Adrenal gland (tissue), 19 donors: ENCODE results near the gene CAMK2G. TPM values are rescaled to one million over a fixed set of nuclear protein-coding genes. Genes with fewer than 3 reads are reported as not detected.
A peak's percentile ranks its signal among the peaks of the same experiment; 100 is the strongest.

Experiments
- DNase-seq, 7 donors: peaks; one replicate each; pipeline ENCODE4 v3.0.0-alpha.2; 2019 to 2020
- H3K27ac ChIP-seq, 5 donors: fragments of 200-600 bp; sonication (generic) in 4 of 5; 1 replicate in 3 of 5; 2 replicates in 2 of 5; pipeline versions ENCODE4 v1.5.1 to v1.8.0; 2016 to 2020; ENCODE audit warnings: mild to moderate bottlenecking in 1 of 5
- H3K27me3 ChIP-seq: fragments of 200-600 bp; 2 replicates; pipeline ENCODE4 v1.8.0; 2021
- H3K36me3 ChIP-seq, 2 donors: fragments of 200-600 bp; replicated peaks in 1 of 2; 1 replicate in 1 of 2; 2 replicates in 1 of 2; pipeline versions ENCODE4 v1.5.1 to v1.8.0; 2018 to 2022
- H3K4me1 ChIP-seq, 2 donors: fragments of 200-600 bp; replicated peaks in 1 of 2; 1 replicate in 1 of 2; 2 replicates in 1 of 2; pipeline versions ENCODE4 v1.5.1 to v1.8.0; 2018 to 2021
- H3K4me3 ChIP-seq, 4 donors: fragments of 200-600 bp; sonication (generic) in 3 of 4; one replicate each; pipeline ENCODE4 v1.5.1; 2016 to 2018
- H3K9me3 ChIP-seq, 3 donors: fragments of 200-600 bp; sonication (generic) in 1 of 3; replicated peaks in 1 of 3; 1 replicate in 2 of 3; 2 replicates in 1 of 3; pipeline versions ENCODE4 v1.5.1 to v1.8.0; 2016 to 2021
- POLR2A ChIP-seq, 2 donors: fragments of 450-650 bp; IDR thresholded peaks; one replicate each; pipeline ENCODE4 v1.6.1; 2017; ENCODE audit warnings: antibody characterized with exemption in 2 of 2, mild to moderate bottlenecking in 2 of 2, moderate library complexity in 1 of 2
- WGBS, 4 donors: extraction: QIAGEN DNeasy Blood & Tissue Kit in 2 of 4; methylation state at CpG; one replicate each; pipeline versions ENCODE4 v1.1.5 to v1.1.7; 2013 to 2017; 5-methylcytosine and 5-hydroxymethylcytosine counted together
- intact Hi-C, 2 donors: fragments of 100-400 bp; cut with DNase I; formaldehyde crosslinking; loops; one replicate each; pipeline versions ENCODE4 v1.14.1 to v1.15.0; 2022 to 2023
- long read RNA-seq, 10 donors: library from polyadenylated mRNA in 3 of 10; unstranded in 2 of 10; stranded (forward) in 1 of 10; transcript quantifications; one replicate each; pipeline ENCODE4 v2.0.0 and lab custom pipeline, GENCODE V29; 2021 to 2026
- polyA plus RNA-seq, 3 donors: library from polyadenylated mRNA; stranded (reverse); fragments of 200-250 nt in 2 of 3; fragments of 350-450 nt in 1 of 3; fragmentation: Illumina TruSeq in 1 of 3; extraction: RNeasy Lipid Tissue Mini Kit (QIAGEN cat#74804) in 1 of 3; gene quantifications; one replicate each; pipeline ENCODE4 v1.2.3, GENCODE V29; 2013 to 2014
- total RNA-seq, 9 donors: library from RNA; depleted of rRNA in 4 of 9; stranded (reverse); fragments of >200 nt in 4 of 9; fragments of 120-200 nt in 1 of 9; fragmentation: NEBNext Ultra II Directional in 1 of 9; extraction: Animal tissue kit (Norgen Biotek cat#: 25700) in 1 of 9; gene quantifications; one replicate each; pipeline versions ENCODE4 v1.1.0 to v1.2.4, GENCODE V29; 2013 to 2023
- TF ChIP-seq, protein P1 (sequence below), 6 experiments: fragments of 450-650 bp in 4 of 6; fragments of 200-600 bp in 2 of 6; sonication (generic) in 1 of 6; IDR thresholded peaks; 1 replicate in 5 of 6; 2 replicates in 1 of 6; pipeline versions ENCODE4 v1.5.1 to v1.8.0; 2016 to 2021; ENCODE audit warnings: antibody characterized with exemption in 6 of 6, mild to moderate bottlenecking in 2 of 6, moderate library complexity in 1 of 6
- donor health status: healthy with polysubstance abuse.
- donor health status: Bipolar disorder and iron deficiency.
- donor health status: DM: yes; HTN: yes; CAD: no.
- donor health status: DM: no; HTN: no; CAD: no.
- donor health status: DM: no; HTN: no; CAD: no.
- donor health status: DM: yes; HTN: yes; CAD: no.

The CAMK2G gene
- 10 to 100 TPM; 12.7 to 27.3 (median 22.1) TPM for total RNA-seq
- polyA plus RNA-seq: 10 to 100 TPM; 16.3 to 19.7 (median 19.7) TPM
- long read RNA-seq, donor 1: 0 reads
- long read RNA-seq, donor 2, partial matches to known transcripts: 0 of 1 reads
- long read RNA-seq, donor 2, other reads (novel, unspliced or antisense): 0 of 1 reads
- long read RNA-seq, donor 3, partial matches to known transcripts: 0 of 1 reads
- long read RNA-seq, donor 3, other reads (novel, unspliced or antisense): 0 of 1 reads
- long read RNA-seq, donor 4, partial matches to known transcripts: 2 of 14 reads
- long read RNA-seq, donor 4, other reads (novel, unspliced or antisense): 9 of 14 reads
- long read RNA-seq, donor 5, transcript CAMK2G-203 (21 exons, 3,818 nt): major isoform, 5 of 23 reads
- long read RNA-seq, donor 5, partial matches to known transcripts: 1 of 23 reads
- long read RNA-seq, donor 5, other reads (novel, unspliced or antisense): 12 of 23 reads
- long read RNA-seq, donor 6, partial matches to known transcripts: 1 of 23 reads
- long read RNA-seq, donor 6, other reads (novel, unspliced or antisense): 19 of 23 reads
- long read RNA-seq, donor 7, partial matches to known transcripts: 6 of 6 reads
- long read RNA-seq, donor 7, other reads (novel, unspliced or antisense): 0 of 6 reads
- long read RNA-seq, donor 8, partial matches to known transcripts: 0 of 3 reads
- long read RNA-seq, donor 8, other reads (novel, unspliced or antisense): 0 of 3 reads
- long read RNA-seq, donor 9, partial matches to known transcripts: 0 of 2 reads
- long read RNA-seq, donor 9, other reads (novel, unspliced or antisense): 0 of 2 reads
- long read RNA-seq, donor 10: 0 reads

DNA sequence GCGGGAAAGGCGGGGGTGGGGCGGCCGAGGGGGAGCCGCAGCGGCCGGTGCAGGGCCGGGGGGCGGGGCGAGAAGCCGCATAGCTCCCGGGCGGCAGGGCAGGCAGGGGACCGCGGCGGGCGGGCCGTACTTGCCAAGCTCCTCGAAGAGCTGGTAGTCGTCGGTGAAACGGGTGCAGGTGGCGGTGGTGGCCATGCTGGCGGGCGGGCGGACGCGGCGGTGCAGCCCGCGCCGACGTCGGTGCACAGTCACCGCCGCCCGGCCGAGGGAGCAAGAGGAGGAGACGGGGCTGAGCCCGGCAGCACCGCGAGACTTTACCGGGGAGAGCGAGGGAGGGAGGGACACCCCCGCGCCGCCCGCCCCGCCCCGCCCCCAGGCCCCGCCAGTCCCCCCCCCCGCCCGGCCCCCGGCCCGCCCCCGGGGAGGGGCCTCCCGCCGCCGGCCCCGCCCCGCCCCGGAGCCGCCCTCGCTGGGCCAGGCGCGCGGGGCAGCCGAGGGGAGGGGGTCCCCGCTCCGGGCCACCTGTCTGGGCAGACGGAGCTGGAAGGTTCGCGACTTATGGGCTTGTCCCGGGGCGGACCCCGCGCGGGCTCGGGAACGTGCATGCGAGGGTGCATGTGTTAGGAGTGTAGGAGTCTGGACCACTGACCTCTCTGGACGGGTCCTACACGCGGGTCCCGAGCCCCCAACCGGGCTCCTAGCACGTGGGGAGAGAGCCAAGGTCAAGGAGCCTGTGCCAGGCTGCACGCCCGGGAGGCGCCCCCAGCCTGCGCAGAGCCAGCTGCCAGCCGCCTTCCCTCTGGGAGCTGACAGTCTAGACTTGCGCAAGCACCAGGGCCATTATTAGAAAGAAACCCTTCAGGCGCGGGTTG is at the start of gene CAMK2G:
Gene CAMK2G (minus strand): TSS at position 289 of the 872 bp plus-strand sequence. CDS start 94 bp downstream, at position 195.
- TF ChIP-seq POLR2A (IDR thresholded peaks at IDR 0.05): peak in 1 of 2 donors; percentile 63
- TF ChIP-seq, protein P1, sequence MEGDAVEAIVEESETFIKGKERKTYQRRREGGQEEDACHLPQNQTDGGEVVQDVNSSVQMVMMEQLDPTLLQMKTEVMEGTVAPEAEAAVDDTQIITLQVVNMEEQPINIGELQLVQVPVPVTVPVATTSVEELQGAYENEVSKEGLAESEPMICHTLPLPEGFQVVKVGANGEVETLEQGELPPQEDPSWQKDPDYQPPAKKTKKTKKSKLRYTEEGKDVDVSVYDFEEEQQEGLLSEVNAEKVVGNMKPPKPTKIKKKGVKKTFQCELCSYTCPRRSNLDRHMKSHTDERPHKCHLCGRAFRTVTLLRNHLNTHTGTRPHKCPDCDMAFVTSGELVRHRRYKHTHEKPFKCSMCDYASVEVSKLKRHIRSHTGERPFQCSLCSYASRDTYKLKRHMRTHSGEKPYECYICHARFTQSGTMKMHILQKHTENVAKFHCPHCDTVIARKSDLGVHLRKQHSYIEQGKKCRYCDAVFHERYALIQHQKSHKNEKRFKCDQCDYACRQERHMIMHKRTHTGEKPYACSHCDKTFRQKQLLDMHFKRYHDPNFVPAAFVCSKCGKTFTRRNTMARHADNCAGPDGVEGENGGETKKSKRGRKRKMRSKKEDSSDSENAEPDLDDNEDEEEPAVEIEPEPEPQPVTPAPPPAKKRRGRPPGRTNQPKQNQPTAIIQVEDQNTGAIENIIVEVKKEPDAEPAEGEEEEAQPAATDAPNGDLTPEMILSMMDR (IDR thresholded peaks at IDR 0.05): no peak
- H3K36me3 ChIP-seq: no peaks in the 10 kb centered on the region
- H3K9me3 ChIP-seq: no peaks in the 10 kb centered on the region
- peaks cover 0 to 15% of the 10 kb centered on the region in 2 donors for H3K4me1 ChIP-seq
- intact Hi-C loops: loop anchor here in 1 of 2 donors (10.0 kb wide), 1 partner anchor 60 kb away; the partner anchor contains the start of gene NDST2
- H3K27me3 ChIP-seq: no peaks in the 10 kb centered on the region
- H3K27ac ChIP-seq: peak within 1 kb of the TSS in 4 of 5 donors; percentile 9 to 82 (median 32)
- peak; percentile 86 to 91 (median 87) for DNase-seq
- peak within 1 kb of the TSS in 2 of 4 donors; percentile 62 to 98 for H3K4me3 ChIP-seq
- WGBS, 4 donors: 1 to 2% (median 2%) methylated on average over 17 to 90 of the region's 95 CpGs

DNA sequence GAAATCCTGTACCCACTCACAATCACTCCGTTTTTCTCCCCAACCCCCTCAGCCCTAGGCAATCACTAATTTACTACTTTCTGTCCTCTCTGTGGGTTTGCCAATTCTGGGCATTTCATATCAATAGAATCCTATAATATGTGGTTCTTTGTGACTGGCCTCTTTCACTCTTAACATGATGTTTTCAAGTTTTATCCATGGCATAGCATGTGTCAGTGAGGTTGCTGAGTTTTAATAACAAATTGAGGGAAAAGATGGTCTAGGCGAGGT is 48.4 kb upstream of the CAMK2G start:
- Histone ChIP-seq H3K27ac (no peak overlapping the region), H3K27me3 (no peaks in the 10 kb centered on the region), H3K4me3 (no peak overlapping the region), H3K9me3 (no peaks in the 10 kb centered on the region), H3K36me3 (no peaks in the 10 kb centered on the region), H3K4me1 (no peaks in the 10 kb centered on the region)
- DNase-seq: no peak
- TF ChIP-seq, protein P1 (IDR thresholded peaks at IDR 0.05): no peak
- TF ChIP-seq POLR2A (IDR thresholded peaks at IDR 0.05): no peak
- intact Hi-C loops: no loop called here
- WGBS, 4 donors: 68 to 72% (median 71%) methylated on average over 1 to 2 of the region's 2 CpGs

DNA sequence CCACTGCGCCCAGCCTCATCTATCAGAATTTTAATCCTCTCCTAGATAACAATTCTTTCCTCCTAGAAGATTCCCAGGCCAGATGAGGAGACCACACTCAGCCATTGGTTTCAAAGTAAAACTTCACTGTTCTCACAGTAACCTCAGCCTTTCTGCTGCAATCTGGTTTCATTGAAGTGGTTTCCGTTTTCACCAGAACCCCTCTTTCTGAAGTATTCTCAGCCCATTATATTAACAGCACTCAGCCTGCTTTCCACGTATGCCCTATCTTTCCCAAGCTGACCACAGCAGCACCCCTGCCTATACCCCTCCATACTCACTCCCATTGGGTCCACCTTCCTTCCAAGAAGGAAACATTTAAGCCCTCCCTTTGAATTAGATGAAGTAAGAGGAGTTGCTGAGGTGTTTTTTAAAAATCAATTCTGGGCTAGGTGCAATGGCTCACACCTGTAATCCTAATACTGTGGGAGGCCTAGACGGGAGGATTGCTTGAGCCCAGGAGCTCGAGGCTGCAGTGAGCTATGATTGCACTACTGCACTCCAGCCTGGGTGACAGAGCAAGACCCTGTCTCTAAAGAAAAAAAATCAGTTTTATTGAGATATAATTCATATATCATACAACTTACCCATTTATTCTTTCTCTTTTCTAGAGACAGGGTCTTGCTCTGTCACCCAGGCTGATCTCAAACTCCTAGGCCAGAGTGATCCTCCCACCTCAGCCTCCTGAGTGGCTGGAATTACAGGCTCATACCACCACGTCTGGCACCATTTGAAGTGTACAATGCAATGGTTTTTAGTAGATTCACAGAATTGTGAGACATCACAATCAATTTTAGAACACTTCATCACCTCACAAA is 47.9 kb upstream of the CAMK2G start:
- no peaks in the 10 kb centered on the region for H3K9me3 ChIP-seq
- H3K36me3 ChIP-seq: no peaks in the 10 kb centered on the region
- intact Hi-C loops: no loop called here
- TF ChIP-seq POLR2A (IDR thresholded peaks at IDR 0.05): no peak
- TF ChIP-seq, protein P1 (IDR thresholded peaks at IDR 0.05): no peak
- no peaks in the 10 kb centered on the region for H3K4me1 ChIP-seq
- H3K27ac ChIP-seq: no peak overlapping the region
- DNase-seq: no peak
- no peaks in the 10 kb centered on the region for H3K27me3 ChIP-seq
- 87 to 93% (median 89%) methylated on average over 6 of the region's 6 CpGs for WGBS, 4 donors
- H3K4me3 ChIP-seq: no peak overlapping the region
